HL-60/S4 treated with retinoic acid at 250 ng/mL for 4 days and 3 days (cell line): ENCODE results near the gene FHL1.
"Not testable (repeated sequence)": the region's sequence is repeated elsewhere in the genome, so short reads cannot be mapped to it uniquely, and the experiment has no call there.

Source experiments
- in situ Hi-C: fragments of 300-500 bp; cut with MboI; formaldehyde crosslinking; loops from 2 replicates; pipeline ENCODE4 v1.7.0; 2022; ENCODE audit warnings: low sequenced_read_pairs

The FHL1 gene

DNA sequence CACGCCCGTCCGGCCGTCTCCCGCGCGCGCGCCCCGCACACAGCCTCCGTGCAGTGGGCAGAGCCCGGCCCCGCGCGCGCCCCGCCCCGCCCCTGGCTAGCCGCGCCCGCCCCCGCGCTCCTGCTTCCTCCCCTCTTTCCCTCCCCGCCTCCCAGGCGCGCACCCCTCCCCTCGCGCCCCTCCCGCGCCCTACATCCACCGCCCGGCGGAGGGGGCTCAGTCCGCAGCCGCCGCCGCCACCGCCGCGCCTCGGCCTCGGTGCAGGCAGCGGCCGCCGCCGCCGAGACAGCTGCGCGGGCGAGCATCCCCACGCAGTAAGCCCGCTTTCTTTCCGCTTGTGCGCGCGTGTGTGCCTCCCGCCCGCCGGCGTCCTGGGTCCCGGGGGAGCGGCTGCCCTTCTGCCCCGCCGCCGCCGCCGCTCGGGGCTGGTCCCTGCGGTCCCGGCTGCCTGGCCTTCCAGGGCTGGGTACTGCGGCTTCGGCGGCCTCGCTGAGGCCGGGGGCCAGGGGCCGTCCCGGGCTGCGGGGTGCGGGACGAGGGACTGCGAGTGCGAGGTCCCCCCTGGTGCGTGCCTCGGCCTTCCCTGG, at the start of gene FHL1:
FHL1 (plus strand) TSS at position 219 of the 587 bp plus-strand sequence.
- in situ Hi-C loops, result no loop called here

- in situ Hi-C loops, result no loop called here
Observed at GRCh38 chrX:136097871-136098805, 49.2 kb upstream of the FHL1 start.

- in situ Hi-C loops, result no loop called here
Observed at GRCh38 chrX:136104936-136105335, 42.4 kb upstream of the FHL1 start.

- in situ Hi-C loops, result no loop called here
Observed at GRCh38 chrX:136106920-136107528, 40.3 kb upstream of the FHL1 start.

DNA sequence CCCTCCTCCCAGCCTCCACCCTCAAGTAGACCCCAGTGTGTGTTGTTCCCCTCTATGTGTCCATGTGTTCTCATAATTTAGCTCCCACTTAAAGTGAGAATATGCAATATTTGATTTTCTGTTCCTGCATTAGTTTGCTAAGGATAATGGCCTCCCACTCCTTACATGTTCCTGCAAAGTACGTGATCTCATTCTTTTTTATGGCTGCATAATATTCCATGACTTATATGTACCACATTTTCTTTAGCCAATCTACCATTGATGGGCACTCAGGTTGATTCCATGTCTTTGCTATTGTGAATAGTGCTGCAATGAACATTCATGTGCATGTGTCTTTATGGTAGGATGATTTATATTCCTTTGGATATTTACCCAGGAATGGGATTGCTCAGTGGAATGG, 38.4 kb upstream of the FHL1 start:
- in situ Hi-C loops, result not testable (repeated sequence)

DNA sequence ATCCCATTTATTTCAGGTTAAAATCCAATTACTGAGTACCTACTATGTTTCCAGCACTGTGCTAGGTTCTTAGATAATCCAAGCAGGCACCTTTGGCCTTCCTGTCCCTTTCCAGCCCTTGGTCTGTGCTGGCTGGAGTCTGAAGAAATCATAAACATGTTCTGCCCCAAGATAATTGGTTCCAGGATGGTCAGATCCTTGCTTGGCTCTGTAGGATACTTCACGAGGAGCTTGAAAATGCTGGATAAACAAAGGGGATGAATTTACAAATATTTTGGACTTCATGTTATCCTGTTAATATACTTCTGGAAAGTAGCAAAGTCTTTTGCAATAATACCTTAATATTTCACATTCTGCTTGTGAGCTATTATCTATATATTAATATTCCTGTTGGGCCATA, 35.0 kb upstream of the FHL1 start:
- in situ Hi-C loops, result no loop called here

DNA sequence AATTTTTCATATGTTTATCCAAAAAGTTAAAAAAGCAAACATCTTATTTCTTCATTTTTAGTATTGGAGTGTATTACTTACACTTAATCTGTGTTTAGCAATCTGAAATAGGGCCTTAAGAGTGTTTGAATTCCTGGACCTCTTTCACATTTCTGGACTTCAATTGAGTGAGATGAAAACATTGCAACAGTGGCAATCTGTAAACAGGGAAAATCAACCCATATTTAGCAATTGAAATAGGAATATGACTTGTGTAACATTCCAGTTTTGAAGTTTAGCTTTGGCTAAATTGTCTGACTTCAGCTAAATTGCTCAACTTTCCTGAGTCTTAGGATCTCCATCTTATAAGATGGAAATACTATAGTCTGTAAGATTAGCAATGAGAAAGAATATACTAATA, 34.6 kb upstream of the FHL1 start:
- in situ Hi-C loops, result no loop called here

- in situ Hi-C loops, result no loop called here
Observed at GRCh38 chrX:136115126-136115903, 32.0 kb upstream of the FHL1 start.

- in situ Hi-C loops, result no loop called here
Observed at GRCh38 chrX:136115904-136116297, 31.4 kb upstream of the FHL1 start.

GRCh38 chrX:136121788-136122187, 25.5 kb upstream of the FHL1 start:
- in situ Hi-C loops, result no loop called here

- in situ Hi-C loops, result no loop called here
Observed at GRCh38 chrX:136122207-136122606, 25.1 kb upstream of the FHL1 start.

DNA sequence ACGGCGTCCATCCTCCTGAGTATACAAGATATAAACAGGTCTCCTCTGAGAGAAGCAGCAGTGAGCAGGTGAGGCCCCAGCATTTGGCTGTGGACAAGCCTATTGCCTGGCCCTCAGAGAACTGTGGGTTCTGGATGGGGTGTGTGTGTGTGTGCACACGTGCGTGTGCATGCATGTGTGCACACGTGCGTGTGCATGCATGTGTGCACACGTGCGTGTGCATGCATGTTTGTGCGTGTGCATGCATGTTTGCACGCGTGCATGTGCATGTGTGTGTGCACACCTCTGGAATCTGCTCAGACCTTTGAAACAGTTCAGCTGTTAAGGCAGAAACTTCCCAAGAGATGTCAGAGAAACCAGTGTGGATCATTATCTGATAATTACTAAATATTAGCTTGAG, 22.2 kb upstream of the FHL1 start:
- in situ Hi-C loops, result no loop called here

- in situ Hi-C loops, result no loop called here
Observed at GRCh38 chrX:136126371-136126770, 21.0 kb upstream of the FHL1 start.

DNA sequence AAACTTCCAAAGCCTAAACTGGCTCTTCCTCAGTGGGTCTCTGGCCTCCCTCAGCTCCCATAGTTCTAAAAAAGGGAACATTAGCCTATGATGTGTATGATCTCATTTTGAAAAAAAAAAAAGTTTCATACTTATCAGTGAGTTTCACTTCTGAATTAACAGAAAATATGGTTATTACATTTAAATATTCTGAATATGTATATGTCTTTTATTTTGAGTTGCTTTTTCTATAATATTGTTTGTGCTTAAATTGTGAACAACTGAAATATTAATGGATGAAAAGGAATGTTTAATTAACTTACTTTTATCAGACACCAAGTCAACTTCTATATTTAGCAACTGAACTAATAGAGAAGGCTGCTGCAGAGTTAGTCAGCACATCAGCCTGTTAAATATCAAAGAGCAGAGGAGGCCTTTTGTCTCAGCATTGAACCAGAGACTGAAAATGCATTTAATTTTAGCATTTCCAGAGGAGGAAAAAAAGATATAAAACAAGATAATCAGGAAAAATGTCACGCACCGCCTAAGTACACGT, 20.4 kb upstream of the FHL1 start:
- in situ Hi-C loops, result no loop called here

- in situ Hi-C loops, result no loop called here
Observed at GRCh38 chrX:136128743-136129142, 18.6 kb upstream of the FHL1 start.

GRCh38 chrX:136130931-136131833, 16.2 kb upstream of the FHL1 start:
- in situ Hi-C loops, result no loop called here

GRCh38 chrX:136138939-136139338, 8.4 kb upstream of the FHL1 start:
- in situ Hi-C loops, result no loop called here

- in situ Hi-C loops, result no loop called here
Observed at GRCh38 chrX:136141569-136141968, 5.8 kb upstream of the FHL1 start.

DNA sequence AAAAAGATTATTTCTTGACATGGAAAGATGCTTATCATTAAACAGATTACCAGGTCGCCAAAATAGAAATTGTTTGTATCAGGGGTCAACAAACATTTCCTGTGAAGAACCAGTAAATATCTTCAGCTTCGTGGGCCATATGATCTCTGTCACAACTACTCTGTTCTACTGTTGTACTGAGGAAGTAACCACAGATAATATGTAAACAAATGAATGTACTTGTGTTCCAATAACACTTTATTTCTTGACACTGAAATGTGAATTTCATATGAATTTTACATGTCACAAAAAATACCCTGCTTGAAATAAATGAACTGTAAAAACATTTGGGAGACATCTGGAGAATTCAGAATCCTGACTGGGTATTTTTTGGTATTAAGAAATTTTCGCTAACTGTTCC, 4.7 kb upstream of the FHL1 start:
- in situ Hi-C loops, result no loop called here

- in situ Hi-C loops, result no loop called here
Observed at GRCh38 chrX:136143711-136144110, 3.6 kb upstream of the FHL1 start.
